ENCODE measurements around the gene MPC2.

MPC2 gene

DNA sequence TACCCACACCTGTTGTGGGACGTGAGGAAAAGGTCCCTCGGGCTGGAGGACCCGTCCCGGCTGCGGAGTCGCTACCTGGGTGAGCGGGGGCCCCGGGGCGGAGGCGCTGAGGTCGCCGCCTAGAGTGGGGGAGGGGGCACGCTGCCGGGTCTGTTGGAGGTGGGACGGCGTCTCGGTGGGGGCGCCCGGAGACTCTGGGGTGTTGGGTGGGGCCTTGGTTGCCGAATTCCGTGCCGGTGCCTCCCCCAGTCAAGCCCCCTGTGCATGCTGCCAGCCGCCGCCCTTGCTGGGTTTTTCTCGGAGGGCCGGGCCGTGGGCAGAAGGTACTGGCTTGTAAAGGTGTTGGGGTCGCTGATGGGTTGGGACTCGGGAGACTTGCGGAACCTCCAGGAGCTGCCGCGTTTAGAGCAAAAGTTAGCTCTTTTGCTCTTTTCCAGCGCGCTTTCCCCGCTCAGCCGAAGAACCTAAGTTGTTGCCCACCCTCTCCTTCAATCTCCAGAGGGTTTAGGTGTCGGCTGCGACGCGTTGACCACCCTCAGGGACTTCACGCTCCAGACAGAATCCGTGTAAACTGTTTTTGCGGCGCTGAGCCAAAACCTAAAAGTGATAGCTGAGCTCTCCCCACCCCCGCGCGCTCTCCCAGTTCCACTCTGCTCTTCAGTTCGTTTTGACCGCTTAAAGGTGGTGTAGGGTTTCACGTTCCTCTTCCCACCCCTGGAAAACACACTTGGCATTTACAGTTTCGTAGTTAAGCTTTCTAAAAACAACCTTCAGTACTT is at the start of gene MPC2:
Gene MPC2 (minus strand): TSS at position 143 of the 779 bp plus-strand sequence. CDS start 1,231 bp downstream, outside the sequence.
- no peak for DNase-seq (ENCODE audit: low read depth, low spot score)

GRCh38 chr1:167984886-167985489 is 48.1 kb upstream of the MPC2 start:
- DNase-seq (ENCODE audit: low read depth, low spot score), result no peak

DNA sequence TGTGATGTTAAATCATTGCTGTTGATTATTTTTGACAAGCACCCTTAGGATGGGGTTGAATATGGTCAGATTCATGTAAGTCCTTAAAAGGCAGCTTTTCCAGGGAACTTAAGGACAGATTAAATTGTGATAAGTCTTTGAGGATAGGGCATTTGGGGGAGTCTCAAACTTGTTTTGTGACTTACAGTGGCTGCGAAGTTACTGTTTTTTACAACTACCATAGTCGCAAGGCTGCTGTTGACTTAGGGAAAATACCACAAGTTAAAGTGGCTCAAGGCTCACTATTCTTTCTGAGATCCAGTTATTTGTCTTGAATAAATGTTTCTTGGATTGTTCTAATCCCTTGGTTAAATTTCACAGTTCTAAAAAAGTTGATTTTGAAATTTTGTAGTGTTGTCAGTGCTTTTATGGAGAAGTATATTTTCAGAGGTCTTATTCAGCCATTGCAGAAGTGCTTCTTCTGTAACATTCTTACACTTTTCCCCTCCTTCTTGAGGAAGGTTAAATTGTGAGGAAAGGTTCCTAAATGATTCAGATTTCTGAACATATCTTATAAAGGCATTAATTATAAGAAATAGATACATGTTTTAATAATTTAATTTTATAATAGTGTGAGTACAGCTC is 47.0 kb upstream of the MPC2 start:
- DNase-seq (ENCODE audit: low read depth, low spot score), result no peak

GRCh38 chr1:167981933-167982332 is 45.1 kb upstream of the MPC2 start:
- DNase-seq (ENCODE audit: low read depth, low spot score), result no peak

GRCh38 chr1:167977245-167977644 is 40.4 kb upstream of the MPC2 start:
- no peak for DNase-seq (ENCODE audit: low read depth, low spot score)

DNA sequence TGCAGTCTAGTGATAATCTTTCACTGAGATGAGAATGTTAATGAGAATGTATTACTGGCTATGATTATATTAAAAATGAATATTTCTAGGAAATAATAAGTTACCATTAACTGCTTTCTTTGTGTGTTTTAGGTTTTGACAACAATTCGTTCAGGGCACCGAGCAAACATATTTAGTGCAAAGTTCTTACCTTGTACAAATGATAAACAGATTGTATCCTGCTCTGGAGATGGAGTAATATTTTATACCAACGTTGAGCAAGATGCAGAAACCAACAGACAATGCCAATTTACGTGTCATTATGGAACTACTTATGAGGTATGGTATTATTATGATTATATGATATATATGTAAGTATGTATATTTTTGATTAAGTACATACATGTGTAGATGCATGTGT is 37.8 kb upstream of the MPC2 start:
- no peak for DNase-seq (ENCODE audit: low read depth, low spot score)

DNA sequence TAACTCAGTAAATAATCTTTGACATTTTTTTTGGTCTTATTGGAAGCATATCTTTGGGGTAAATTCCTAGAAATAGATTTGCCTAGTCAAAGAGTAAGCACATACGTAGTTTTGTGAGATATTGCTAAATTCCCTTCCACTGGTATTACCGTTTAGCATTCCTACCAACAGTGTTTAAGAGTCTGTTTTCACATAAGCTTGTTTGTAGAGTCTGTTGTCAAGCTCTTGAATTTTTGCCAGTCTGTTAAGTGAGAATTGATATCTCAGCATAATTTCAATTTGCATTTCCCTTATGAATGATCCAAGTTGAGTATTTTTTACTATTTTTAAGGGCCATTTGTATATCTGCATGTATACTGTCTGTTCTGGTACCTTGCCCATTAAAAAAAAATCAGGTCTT is 37.0 kb upstream of the MPC2 start:
- DNase-seq (ENCODE audit: low read depth, low spot score), result no peak

- no peak for DNase-seq (ENCODE audit: low read depth, low spot score)
These were observed 31.7 kb upstream of the MPC2 start for GRCh38 chr1:167968569-167968968.

DNA sequence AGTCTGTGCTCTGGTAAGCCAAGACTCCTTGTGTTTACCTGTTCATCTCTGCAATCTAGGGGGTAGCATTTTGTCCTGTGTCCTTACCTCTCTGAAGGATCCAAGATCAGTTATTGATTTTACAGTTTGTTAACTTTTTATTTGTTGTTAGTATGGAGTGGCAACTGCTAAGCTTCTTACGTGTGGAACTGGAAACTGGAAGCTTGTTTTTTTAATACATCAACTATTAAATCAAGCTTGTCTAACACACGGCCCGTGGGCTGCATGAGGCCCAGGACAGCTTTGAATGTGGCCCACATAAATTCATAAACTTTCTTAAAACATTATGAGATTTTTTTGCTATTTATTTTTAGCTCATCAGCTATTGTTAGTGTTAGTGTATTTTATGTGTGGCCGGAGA is 29.2 kb upstream of the MPC2 start:
- DNase-seq (ENCODE audit: low read depth, low spot score), result no peak

DNA sequence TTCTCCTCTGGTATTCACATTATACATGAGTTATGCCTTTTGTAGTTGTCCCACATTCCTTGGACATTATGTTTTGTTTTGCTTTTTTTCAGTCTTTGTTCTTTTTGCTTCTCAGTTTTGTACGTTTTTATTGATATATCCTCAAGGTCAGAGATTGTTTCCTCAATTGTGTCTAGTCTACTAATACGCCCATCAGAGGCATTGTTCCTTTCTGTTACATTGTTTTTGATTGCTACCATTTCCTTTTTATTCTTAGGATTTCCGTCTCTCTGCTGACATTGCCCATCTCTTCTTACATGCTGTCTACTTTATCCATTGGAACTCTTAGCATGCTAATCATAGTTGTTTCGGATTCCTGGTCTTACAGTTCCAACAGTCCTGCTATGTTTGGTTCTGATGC is 27.8 kb upstream of the MPC2 start:
- DNase-seq (ENCODE audit: low read depth, low spot score), result no peak

GRCh38 chr1:167957710-167958109 is 20.8 kb upstream of the MPC2 start:
- no peak for DNase-seq (ENCODE audit: low read depth, low spot score)

DNA sequence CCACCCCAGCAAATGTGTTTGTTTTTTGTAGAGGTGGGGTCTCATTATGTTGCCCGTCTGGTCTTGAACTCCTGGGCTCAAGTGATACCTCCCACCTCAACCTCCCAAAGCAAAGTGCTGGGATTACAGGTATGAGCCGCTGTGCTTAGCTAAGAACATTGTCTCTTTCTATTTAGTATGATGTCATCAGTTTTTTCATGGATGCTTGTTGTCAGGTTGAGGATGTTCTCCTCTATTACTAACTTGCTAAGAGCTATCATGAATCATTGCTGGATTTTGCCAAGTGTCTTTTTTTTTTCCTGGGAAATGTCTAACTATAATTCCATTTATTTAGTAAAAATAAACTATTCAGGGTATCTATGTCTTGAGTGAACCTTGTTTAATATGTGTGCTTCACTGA is 19.0 kb upstream of the MPC2 start:
- DNase-seq (ENCODE audit: low read depth, low spot score), result no peak

- DNase-seq (ENCODE audit: low read depth, low spot score), result no peak
These were observed 13.7 kb upstream of the MPC2 start for GRCh38 chr1:167950569-167950968.

- no peak for DNase-seq (ENCODE audit: low read depth, low spot score)
These were observed 12.9 kb upstream of the MPC2 start for GRCh38 chr1:167949785-167950184.

- DNase-seq (ENCODE audit: low read depth, low spot score), result no peak
These were observed 10.9 kb upstream of the MPC2 start for GRCh38 chr1:167947733-167948132.

DNA sequence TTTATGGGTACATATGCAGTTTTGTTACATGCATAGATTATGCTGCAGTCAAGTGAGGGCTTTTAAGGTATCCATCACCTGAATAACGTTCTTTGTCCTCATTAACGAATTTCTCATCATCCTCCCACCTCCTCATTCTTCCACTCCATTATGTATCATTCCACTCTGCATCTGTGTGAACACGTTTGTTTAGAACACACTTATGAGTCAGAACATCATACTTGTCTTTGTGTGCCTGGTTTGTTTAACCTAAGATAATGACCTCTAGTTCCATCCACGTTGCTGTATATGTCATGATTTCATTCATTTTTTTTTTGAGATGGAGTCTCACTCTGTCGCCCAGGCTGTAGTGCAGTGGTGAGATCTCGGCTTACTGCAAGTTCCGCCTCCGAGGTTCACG is 6.7 kb upstream of the MPC2 start:
- DNase-seq (ENCODE audit: low read depth, low spot score), result no peak

DNA sequence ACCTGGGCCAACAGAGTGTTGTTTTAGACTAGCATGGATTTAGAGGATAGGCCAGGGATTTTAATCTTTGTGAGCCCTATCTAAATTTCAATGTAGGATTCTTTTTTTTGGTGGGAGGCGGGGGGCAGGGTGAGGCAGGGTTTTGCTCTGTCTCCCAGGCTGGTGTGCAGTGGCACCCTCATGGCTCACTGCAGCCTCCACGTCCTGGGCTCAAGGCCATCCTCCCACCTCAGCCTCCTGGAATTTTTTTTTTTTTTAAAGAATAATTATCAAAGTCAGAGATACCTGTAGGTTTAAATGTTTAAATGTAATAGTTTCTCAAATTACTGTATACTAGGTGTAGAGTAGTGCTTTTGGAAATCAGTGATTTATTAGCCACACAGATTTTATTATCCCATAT is 3.4 kb upstream of the MPC2 start:
- DNase-seq (ENCODE audit: low read depth, low spot score), result no peak

DNA sequence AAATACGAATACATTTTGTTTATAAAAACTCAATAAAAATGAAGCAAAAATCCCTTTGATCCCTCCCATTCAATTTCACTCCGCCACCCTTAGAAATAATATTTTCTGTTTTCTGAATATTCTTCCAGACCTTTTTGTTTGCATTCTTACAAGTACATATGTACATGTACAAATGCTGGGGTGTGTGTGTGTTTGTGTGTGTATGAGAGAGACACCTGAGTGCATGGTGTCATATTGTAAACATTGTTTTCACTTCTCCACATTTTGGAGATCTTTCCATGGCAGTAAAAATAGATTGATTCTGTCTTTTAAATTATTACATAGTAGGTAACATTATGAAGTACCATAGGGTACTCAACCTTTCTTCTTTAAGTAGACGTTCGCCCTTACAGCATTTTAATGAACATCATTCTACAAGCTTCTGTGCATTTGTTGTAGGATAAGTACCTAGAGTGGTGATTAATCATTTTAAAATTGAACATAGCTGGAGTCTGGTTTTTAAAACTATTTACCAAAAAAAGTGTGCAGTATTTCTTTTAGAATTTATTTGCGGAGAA is 1.3 kb upstream of the MPC2 start:
- DNase-seq (ENCODE audit: low read depth, low spot score), result no peak

GRCh38 chr1:167937709-167938010 is 788 bp upstream of the MPC2 start:
- no peak for DNase-seq (ENCODE audit: low read depth, low spot score)

- peak; percentile 95 for DNase-seq (ENCODE audit: low read depth, low spot score)
These were observed 573 bp downstream of the MPC2 start, which contains the start of gene DCAF6 for GRCh38 chr1:167936068-167936929. TSS of gene DCAF6 (plus strand) at chr1:167936683. CDS start at chr1:167936912, 229 bp downstream.

DNA sequence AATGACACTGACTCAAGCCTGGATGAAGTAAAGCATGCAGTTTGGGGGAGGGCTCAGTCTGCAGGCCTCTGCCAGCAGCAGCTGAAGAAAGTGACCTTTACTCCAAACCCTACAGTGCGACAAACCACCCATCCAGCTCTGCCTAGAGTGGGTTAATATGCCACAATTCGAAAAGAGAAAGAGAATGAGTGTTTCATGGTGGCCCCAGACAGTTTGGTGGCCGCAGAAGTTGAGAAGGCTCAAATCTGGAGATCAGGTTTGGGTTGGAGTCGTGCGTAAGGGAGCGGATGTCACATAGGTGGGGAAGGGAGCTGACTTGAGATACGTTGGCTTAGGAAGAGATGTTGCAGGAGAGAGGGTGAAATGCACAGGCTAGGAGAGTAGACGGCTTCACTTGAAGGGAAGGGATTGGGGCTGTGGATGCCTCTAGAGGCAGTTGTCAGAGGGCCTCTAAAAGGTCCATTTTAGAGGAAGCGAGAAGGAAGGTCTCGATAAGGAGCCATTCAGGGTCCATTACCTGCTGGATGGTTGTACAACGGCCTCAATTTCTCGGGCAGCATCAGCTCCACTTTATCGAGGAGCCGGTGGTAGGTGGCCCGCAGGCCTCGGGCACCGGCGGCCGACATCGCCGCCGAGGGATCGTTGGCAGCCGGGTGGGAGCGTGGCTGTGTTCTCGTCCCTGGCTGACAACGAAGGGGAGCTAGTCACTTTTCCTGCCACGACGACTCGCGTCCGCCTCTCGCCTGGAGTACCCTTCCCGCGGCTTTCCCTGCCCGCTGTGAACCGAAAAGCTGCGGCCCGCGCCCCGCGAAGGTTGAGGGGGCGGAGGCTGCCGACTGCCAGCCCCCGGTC is 1.4 kb downstream of the MPC2 start:
- DNase-seq (ENCODE audit: low read depth, low spot score), result peak; percentile 2

All from activated CD4-positive, CD25-positive, alpha-beta regulatory T cell treated with anti-CD3 and anti-CD28 coated beads, Interleukin-2, amount 50 U/mL, for 16 hours (primary cell).